ENCODE measurements around the gene KIF26A.

Gene KIF26A

DNA sequence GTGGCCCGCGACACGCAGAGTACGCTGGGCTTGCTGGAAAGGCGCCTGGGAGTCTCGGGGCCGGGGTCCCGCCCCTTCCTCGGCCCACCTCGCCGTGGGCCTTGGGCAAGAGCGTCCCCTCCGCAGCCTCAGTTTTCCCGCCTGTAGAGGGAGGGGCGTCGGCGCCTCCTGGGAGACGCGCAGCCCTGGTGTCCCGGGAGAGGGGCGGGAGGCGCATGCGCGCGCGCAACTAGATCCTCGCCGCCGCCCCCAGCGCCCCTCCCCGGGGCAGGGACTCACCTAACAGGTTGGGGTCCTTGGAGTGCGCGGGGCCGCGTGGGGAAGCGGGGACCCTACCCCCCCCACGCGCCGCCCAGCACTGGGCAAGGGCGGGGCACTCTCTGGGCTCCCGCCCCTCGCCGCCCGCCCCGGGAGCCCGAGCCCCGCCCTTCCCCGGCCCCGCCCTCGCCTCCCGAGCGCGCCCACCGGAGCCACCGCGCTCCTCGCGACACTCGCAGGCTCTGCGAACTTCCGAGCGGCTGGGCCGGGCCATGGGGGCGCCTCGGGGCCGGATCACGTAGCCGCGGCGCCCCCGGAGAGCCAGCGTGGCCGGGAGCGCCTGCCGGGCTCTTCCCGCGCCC is at the start of gene KIF26A:
TSS of gene KIF26A (plus strand) at position 490 of the 620 bp plus-strand sequence. CDS start 136 bp downstream, outside the sequence.
- H3K27ac ChIP-seq (ENCODE audit: low read length) = no peak within 1 kb of the TSS
- H3K4me1 ChIP-seq (ENCODE audit: control insufficient read depth, insufficient read depth, low read length) = peaks cover 25% of the 10 kb centered on the region
- no peak within 1 kb of the TSS for H3K9ac ChIP-seq (ENCODE audit: low read length in 2 of 2)

DNA sequence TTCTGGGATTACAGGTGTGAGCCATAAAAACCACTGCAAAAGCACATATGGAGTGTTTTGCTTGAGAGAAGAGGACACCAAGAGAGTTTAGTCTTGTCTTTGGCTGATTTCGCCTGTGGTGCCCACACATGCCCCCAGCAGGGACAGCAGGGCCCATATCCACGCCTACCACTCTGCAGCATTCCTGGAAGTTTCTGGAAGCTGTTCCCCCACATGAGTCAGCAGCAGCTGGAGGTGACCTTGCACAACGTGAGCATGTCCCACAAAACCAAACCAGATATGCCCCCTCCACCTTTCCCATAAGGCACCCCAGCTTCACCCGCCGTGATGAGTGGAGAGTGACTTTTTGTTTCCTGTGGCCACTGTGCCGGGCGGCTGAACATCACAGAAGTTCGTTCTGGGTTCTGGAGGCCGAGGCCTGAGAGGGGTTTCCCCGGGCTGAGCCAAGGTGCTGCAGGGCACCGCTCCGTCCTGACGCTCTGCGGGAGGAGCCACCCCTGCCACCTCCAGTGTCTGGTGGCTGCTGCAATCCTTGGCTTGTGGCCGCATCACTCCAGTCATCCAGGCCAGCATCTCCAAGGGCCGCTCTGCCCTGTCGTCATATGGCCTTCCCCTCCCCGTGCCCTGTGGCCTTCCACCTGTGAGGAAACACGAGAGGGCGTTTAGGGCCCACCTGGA is 48.2 kb upstream of the KIF26A start:
- Histone ChIP-seq H3K36me3 (ENCODE audit: control insufficient read depth in 2 of 2, insufficient read depth in 2 of 2, low read length in 2 of 2) (no peaks in the 10 kb centered on the region), H3K27me3 (ENCODE audit: control insufficient read depth in 1 of 2, insufficient read depth in 2 of 2, low read length in 2 of 2) (peaks cover 21 to 24% of the 10 kb centered on the region in 2 donors), H3K9me3 (ENCODE audit: control insufficient read depth in 2 of 2, low read length in 2 of 2) (peaks cover 0 to 3% of the 10 kb centered on the region in 2 donors), H3K27ac (ENCODE audit: low read length) (no peak overlapping the region), H3K4me1 (ENCODE audit: control insufficient read depth, insufficient read depth, low read length) (peaks cover 5% of the 10 kb centered on the region), H3K4me3 (ENCODE audit: low read length in 2 of 2) (no peak overlapping the region), H3K9ac (ENCODE audit: low read length in 2 of 2) (no peak overlapping the region)

More for the DNA sequence above, at the start of gene KIF26A:
- Histone ChIP-seq H3K36me3 (ENCODE audit: control insufficient read depth in 2 of 2, insufficient read depth in 2 of 2, low read length in 2 of 2) (no peaks in the 10 kb centered on the region), H3K9me3 (ENCODE audit: control insufficient read depth in 2 of 2, low read length in 2 of 2) (no peaks in the 10 kb centered on the region), H3K4me3 (ENCODE audit: low read length in 2 of 2) (peak within 1 kb of the TSS; percentile 43 to 68), H3K27me3 (ENCODE audit: control insufficient read depth in 1 of 2, insufficient read depth in 2 of 2, low read length in 2 of 2) (peaks cover 29 to 61% of the 10 kb centered on the region in 2 donors)

DNA sequence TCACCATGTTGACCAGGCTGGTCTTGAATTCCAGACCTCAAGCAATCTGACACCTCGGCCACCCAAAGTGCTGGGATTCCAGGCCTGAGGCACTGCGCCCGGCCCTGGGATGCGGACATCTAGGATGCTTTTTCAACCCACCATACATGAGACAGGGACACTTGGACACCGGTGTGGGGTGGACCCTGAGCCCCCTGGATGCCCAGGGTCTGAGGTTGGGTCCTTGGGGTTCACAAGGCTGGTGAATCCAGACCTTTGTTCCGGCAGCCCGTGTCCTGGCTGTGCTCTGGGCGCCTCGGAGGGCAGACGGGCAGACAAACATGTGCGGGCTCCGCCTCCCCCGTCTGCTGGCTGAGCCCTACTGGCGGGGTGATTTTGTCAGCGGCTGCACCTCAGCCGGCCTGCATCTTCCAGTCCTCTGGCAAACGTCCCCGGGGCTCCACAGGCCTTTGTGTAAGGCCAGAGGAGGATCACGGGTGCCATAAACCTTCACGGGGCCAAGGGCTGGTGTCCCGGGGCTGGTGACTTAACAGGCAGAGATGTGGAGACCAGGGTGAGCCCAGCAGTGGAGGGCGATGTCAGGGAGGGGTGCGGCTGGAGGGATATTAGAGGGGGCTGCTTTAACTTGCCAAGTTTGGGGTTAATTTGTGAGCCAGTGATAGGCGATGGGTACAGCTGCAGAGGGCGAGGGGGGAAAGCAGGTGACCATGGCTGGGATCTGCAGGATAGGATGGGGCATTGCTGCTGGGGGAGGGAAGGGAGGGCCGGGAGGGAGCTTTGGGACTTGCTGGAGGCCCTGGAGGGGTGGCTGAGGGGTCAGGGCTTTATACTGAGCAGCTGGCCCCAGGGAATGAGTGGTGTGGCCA is 47.1 kb upstream of the KIF26A start:
- Histone ChIP-seq H3K36me3 (ENCODE audit: control insufficient read depth in 2 of 2, insufficient read depth in 2 of 2, low read length in 2 of 2) (no peaks in the 10 kb centered on the region), H3K27ac (ENCODE audit: low read length) (no peak overlapping the region), H3K27me3 (ENCODE audit: control insufficient read depth in 1 of 2, insufficient read depth in 2 of 2, low read length in 2 of 2) (peaks cover 13 to 17% of the 10 kb centered on the region in 2 donors), H3K4me1 (ENCODE audit: control insufficient read depth, insufficient read depth, low read length) (peaks cover 5% of the 10 kb centered on the region), H3K9ac (ENCODE audit: low read length in 2 of 2) (no peak overlapping the region), H3K9me3 (ENCODE audit: control insufficient read depth in 2 of 2, low read length in 2 of 2) (peaks cover 0 to 3% of the 10 kb centered on the region in 2 donors), H3K4me3 (ENCODE audit: low read length in 2 of 2) (no peak overlapping the region)

DNA sequence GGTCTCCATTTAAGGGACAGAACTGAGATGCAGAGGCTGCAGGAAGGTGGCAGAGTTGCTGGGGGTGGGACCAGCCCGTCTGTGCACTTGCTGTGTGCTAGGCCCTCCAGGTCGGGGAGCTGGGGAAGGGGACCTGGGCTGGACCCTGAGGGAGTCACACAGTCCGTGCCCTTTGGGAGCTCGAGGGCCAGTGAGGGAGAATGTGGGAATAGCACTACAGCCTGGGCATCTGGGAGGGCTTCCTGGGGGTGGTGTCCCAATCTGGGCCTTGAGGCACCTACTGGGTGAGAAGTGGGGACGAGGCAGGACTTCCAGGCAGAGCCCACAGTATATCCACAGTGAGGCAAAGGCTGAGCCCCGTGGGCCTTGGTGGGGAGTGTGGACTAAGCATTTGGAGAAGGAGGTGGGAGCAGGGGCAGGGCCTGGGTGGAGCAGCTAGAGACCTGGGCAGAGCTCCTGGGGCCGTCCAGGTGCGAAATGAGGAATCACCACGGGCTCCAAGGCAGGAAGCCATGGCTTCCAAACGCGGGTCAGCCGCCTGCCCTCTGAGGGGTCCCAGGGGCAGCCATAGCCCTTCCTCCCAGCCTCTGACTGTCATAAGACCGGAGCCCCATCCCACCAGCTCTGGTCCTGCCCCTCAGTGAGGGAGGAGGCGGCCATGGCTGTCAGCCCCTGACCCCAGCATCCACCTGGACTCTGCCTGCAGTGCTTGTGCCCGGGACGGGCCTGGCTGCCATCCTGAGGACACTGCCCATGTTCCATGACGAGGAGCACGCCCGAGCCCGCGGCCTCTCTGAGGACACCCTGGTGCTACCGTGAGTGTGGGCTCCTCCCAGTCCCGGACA is 46.2 kb upstream of the KIF26A start:
- Histone ChIP-seq H3K4me1 (ENCODE audit: control insufficient read depth, insufficient read depth, low read length) (peaks cover 5% of the 10 kb centered on the region), H3K4me3 (ENCODE audit: low read length in 2 of 2) (no peak overlapping the region), H3K9ac (ENCODE audit: low read length in 2 of 2) (no peak overlapping the region), H3K36me3 (ENCODE audit: control insufficient read depth in 2 of 2, insufficient read depth in 2 of 2, low read length in 2 of 2) (no peaks in the 10 kb centered on the region), H3K27ac (ENCODE audit: low read length) (no peak overlapping the region), H3K27me3 (ENCODE audit: control insufficient read depth in 1 of 2, insufficient read depth in 2 of 2, low read length in 2 of 2) (peaks cover 10 to 15% of the 10 kb centered on the region in 2 donors), H3K9me3 (ENCODE audit: control insufficient read depth in 2 of 2, low read length in 2 of 2) (peaks cover 0 to 3% of the 10 kb centered on the region in 2 donors)

- peaks cover 0 to 3% of the 10 kb centered on the region in 2 donors for H3K9me3 ChIP-seq (ENCODE audit: control insufficient read depth in 2 of 2, low read length in 2 of 2)
- H3K4me3 ChIP-seq (ENCODE audit: low read length in 2 of 2) = no peak overlapping the region
- H3K36me3 ChIP-seq (ENCODE audit: control insufficient read depth in 2 of 2, insufficient read depth in 2 of 2, low read length in 2 of 2) = no peaks in the 10 kb centered on the region
- H3K27ac ChIP-seq (ENCODE audit: low read length) = no peak overlapping the region
- peaks cover 10 to 12% of the 10 kb centered on the region in 2 donors for H3K27me3 ChIP-seq (ENCODE audit: control insufficient read depth in 1 of 2, insufficient read depth in 2 of 2, low read length in 2 of 2)
- peaks cover 5% of the 10 kb centered on the region for H3K4me1 ChIP-seq (ENCODE audit: control insufficient read depth, insufficient read depth, low read length)
- H3K9ac ChIP-seq (ENCODE audit: low read length in 2 of 2) = no peak overlapping the region
Observed at GRCh38 chr14:104092931-104093365, 45.4 kb upstream of the KIF26A start.

GRCh38 chr14:104093366-104094055 is 44.9 kb upstream of the KIF26A start:
- no peaks in the 10 kb centered on the region for H3K36me3 ChIP-seq (ENCODE audit: control insufficient read depth in 2 of 2, insufficient read depth in 2 of 2, low read length in 2 of 2)
- no peak overlapping the region for H3K4me3 ChIP-seq (ENCODE audit: low read length in 2 of 2)
- H3K9me3 ChIP-seq (ENCODE audit: control insufficient read depth in 2 of 2, low read length in 2 of 2) = peaks cover 0 to 3% of the 10 kb centered on the region in 2 donors
- peaks cover 5% of the 10 kb centered on the region for H3K4me1 ChIP-seq (ENCODE audit: control insufficient read depth, insufficient read depth, low read length)
- peaks cover 10 to 11% of the 10 kb centered on the region in 2 donors for H3K27me3 ChIP-seq (ENCODE audit: control insufficient read depth in 1 of 2, insufficient read depth in 2 of 2, low read length in 2 of 2)
- H3K9ac ChIP-seq (ENCODE audit: low read length in 2 of 2) = no peak overlapping the region
- no peak overlapping the region for H3K27ac ChIP-seq (ENCODE audit: low read length)

DNA sequence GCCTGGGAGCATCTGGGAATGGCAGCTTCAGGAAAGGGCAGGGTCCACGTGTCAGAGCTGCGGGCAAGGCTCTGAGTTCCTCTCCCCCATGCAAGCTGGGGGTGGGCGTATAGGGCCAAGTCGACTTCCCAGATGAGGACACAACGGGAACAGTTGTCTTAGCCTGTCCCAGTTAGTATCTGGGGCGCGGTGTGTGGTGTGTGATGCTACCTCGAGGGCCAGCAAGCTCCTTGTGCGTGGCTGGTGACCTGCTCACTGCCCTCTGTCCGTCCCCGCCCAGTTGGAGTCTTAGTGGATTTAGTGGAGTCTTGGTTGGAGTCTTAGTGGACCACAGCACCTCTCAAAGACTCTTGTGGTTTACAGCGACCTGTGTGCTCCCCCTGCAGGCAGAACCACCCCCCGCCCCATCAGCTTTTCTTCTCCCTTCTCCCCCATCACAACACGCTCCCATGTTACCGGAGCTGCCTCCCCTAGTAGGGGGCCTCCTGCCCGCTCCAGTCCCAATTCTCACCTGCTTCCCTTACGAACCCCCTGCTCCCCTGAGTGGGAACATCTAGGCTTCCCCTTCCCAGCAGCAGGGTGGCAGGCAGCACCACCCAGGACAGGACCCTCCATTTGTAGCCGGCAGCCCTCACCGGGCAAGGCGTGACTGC is 44.2 kb upstream of the KIF26A start:
- Histone ChIP-seq H3K4me1 (ENCODE audit: control insufficient read depth, insufficient read depth, low read length) (peaks cover 5% of the 10 kb centered on the region), H3K27ac (ENCODE audit: low read length) (no peak overlapping the region), H3K9ac (ENCODE audit: low read length in 2 of 2) (no peak overlapping the region), H3K27me3 (ENCODE audit: control insufficient read depth in 1 of 2, insufficient read depth in 2 of 2, low read length in 2 of 2) (peaks cover 10 to 11% of the 10 kb centered on the region in 2 donors), H3K9me3 (ENCODE audit: control insufficient read depth in 2 of 2, low read length in 2 of 2) (peaks cover 0 to 3% of the 10 kb centered on the region in 2 donors), H3K4me3 (ENCODE audit: low read length in 2 of 2) (no peak overlapping the region), H3K36me3 (ENCODE audit: control insufficient read depth in 2 of 2, insufficient read depth in 2 of 2, low read length in 2 of 2) (no peaks in the 10 kb centered on the region)

DNA sequence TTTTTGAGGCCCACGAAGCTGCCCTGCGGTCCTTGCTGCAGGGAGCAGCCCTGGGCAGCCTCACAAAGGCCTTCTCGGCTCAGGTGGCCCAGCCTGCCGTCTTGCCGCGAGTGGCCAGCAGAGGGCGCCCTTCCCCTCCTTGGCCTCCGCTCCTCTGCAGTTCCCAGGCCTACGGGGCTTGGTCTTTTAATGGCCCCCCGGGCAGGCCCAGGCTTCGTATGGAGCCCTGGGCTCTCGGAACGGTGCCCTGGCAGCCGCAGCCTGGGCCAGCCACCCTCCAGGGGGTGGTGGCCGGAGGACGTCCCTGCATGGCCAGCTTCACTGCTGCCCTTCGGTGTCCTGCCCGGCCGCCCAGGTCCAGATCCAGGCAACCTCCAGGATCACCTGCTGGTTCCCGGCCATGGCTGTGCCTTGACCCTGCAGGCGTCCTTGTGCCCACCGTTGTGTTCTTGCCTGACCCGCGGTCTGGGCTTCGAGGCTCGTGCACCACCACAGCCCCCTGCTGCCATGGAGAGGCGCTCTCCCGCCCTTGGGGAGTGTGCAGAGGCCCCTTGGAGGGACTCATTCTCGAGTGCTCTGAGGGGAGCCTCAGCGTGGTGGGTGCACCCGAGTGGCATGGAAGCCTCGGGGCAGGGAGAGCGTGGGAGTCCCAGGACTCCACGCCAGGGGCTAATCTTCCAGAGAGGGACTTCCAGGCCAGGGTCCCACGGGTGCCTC is 43.5 kb upstream of the KIF26A start:
- Histone ChIP-seq H3K27me3 (ENCODE audit: control insufficient read depth in 1 of 2, insufficient read depth in 2 of 2, low read length in 2 of 2) (peaks cover 10 to 11% of the 10 kb centered on the region in 2 donors), H3K4me1 (ENCODE audit: control insufficient read depth, insufficient read depth, low read length) (peaks cover 5% of the 10 kb centered on the region), H3K36me3 (ENCODE audit: control insufficient read depth in 2 of 2, insufficient read depth in 2 of 2, low read length in 2 of 2) (no peaks in the 10 kb centered on the region), H3K27ac (ENCODE audit: low read length) (no peak overlapping the region), H3K9me3 (ENCODE audit: control insufficient read depth in 2 of 2, low read length in 2 of 2) (peaks cover 0 to 3% of the 10 kb centered on the region in 2 donors), H3K9ac (ENCODE audit: low read length in 2 of 2) (no peak overlapping the region), H3K4me3 (ENCODE audit: low read length in 2 of 2) (no peak overlapping the region)
